Measurements from ENCODE around the gene SUGCT.

- TF ChIP-seq CTCF (conservative IDR thresholded peaks at IDR 0.05; ENCODE audit: low read length) (no peak), EZH2phosphoT487 (IDR thresholded peaks at IDR 0.05; ENCODE audit: borderline replicate concordance) (no peak)
These were observed 364.9 kb downstream of the SUGCT start for GRCh38 chr7:40499718-40500117.
